ENCODE data around the gene DARS1.

- TF ChIP-seq, protein P1, sequence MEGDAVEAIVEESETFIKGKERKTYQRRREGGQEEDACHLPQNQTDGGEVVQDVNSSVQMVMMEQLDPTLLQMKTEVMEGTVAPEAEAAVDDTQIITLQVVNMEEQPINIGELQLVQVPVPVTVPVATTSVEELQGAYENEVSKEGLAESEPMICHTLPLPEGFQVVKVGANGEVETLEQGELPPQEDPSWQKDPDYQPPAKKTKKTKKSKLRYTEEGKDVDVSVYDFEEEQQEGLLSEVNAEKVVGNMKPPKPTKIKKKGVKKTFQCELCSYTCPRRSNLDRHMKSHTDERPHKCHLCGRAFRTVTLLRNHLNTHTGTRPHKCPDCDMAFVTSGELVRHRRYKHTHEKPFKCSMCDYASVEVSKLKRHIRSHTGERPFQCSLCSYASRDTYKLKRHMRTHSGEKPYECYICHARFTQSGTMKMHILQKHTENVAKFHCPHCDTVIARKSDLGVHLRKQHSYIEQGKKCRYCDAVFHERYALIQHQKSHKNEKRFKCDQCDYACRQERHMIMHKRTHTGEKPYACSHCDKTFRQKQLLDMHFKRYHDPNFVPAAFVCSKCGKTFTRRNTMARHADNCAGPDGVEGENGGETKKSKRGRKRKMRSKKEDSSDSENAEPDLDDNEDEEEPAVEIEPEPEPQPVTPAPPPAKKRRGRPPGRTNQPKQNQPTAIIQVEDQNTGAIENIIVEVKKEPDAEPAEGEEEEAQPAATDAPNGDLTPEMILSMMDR (IDR thresholded peaks at IDR 0.05; ENCODE audit: poor library complexity) = no peak
- no peak for TF ChIP-seq EZH2phosphoT487 (IDR thresholded peaks at IDR 0.05; ENCODE audit: low read depth, severe bottlenecking, unreplicated experiment)
Observed at GRCh38 chr2:136029149-136029548, 43.7 kb upstream of the DARS1 start.
